ENCODE data around the gene SYNDIG1.

DNA sequence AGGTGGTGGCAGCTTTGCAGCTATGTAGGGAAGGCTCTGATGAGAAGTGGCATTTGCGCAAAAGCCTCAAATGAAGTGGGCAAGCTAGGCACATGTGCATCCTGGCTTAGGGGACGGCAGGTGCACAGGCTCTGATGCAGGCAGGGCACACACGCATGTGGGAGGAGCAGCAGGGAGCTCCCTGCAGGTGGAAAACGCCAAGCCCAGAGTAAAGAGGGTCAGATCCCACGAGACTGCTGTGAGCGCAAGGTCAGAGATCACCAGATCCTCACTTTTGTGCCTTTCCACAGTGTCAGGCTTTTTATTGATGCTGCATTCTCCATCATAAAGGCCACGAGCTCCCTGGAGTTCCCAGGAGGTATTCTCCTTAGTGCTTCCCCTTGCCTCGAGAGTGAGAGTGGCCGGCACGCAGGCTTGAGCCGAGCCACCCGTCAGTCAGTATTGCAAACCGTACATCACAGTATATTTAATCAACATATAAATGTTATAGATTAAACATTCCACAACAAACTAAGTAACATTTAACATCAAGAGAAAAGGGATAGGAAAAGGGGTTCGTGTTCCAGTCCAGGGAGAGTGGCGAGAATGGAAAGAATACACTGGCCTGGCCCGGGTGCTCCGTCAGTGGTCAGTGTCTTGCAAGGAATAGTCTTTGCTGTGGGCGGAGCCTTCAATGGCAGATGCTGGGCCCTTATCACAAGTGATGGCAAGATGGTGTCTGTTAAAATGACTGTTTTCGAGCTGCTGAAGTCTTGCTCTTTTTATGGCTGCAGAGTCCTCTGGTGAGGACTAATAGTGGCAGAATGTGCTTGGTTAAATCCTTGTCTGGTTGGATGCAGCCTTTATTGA is 109.4 kb downstream of the SYNDIG1 start:
- TF ChIP-seq, protein P1, sequence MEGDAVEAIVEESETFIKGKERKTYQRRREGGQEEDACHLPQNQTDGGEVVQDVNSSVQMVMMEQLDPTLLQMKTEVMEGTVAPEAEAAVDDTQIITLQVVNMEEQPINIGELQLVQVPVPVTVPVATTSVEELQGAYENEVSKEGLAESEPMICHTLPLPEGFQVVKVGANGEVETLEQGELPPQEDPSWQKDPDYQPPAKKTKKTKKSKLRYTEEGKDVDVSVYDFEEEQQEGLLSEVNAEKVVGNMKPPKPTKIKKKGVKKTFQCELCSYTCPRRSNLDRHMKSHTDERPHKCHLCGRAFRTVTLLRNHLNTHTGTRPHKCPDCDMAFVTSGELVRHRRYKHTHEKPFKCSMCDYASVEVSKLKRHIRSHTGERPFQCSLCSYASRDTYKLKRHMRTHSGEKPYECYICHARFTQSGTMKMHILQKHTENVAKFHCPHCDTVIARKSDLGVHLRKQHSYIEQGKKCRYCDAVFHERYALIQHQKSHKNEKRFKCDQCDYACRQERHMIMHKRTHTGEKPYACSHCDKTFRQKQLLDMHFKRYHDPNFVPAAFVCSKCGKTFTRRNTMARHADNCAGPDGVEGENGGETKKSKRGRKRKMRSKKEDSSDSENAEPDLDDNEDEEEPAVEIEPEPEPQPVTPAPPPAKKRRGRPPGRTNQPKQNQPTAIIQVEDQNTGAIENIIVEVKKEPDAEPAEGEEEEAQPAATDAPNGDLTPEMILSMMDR (IDR thresholded peaks at IDR 0.05): no peak
- no peak for TF ChIP-seq POLR2A (IDR thresholded peaks at IDR 0.05)

Data from body of pancreas (tissue), 4 donors.